Liver (tissue), 9 donors: ENCODE measurements around the gene KCNMB1. TPM values are rescaled to one million over a fixed set of nuclear protein-coding genes. Genes with fewer than 3 reads are reported as not detected.

ENCODE experiments used
- DNase-seq: peaks from one replicate; pipeline ENCODE4 v3.0.0-alpha.2; 2017; ENCODE audit warnings: low spot score
- H3K27ac ChIP-seq, 2 donors: one replicate each; pipeline ENCODE4 v1.7.0; 2013; ENCODE audit warnings: inconsistent platforms in 2 of 2, low read length in 2 of 2, control low read depth in 1 of 2, low read depth in 1 of 2, mild to moderate bottlenecking in 1 of 2
- H3K27me3 ChIP-seq, 4 donors: one replicate each; pipeline versions ENCODE4 v1.6.1 to v1.7.0; 2013; ENCODE audit warnings: low read length in 3 of 4, inconsistent platforms in 1 of 4, mild to moderate bottlenecking in 1 of 4, moderate library complexity in 1 of 4; ENCODE audit not compliant: control insufficient read depth in 4 of 4, insufficient read depth in 4 of 4
- H3K36me3 ChIP-seq, 4 donors: one replicate each; pipeline versions ENCODE4 v1.6.1 to v1.7.0; 2013; ENCODE audit warnings: low read length in 3 of 4, mild to moderate bottlenecking in 3 of 4, low read depth in 1 of 4, moderate library complexity in 1 of 4; ENCODE audit not compliant: control insufficient read depth in 4 of 4, insufficient read depth in 3 of 4
- H3K4me1 ChIP-seq, 4 donors: one replicate each; pipeline versions ENCODE4 v1.6.1 to v1.7.0; 2013; ENCODE audit warnings: low read length in 3 of 4, mild to moderate bottlenecking in 3 of 4, moderate library complexity in 1 of 4; ENCODE audit not compliant: control insufficient read depth in 4 of 4, insufficient read depth in 4 of 4
- H3K4me3 ChIP-seq, 3 donors: one replicate each; pipeline versions ENCODE4 v1.6.1 to v1.7.0; 2013; ENCODE audit warnings: low read length in 3 of 3, control low read depth in 1 of 3, low read depth in 1 of 3, mild to moderate bottlenecking in 1 of 3
- H3K9ac ChIP-seq, 2 donors: one replicate each; pipeline ENCODE4 v1.7.0; 2013; ENCODE audit warnings: low read length in 2 of 2, mild to moderate bottlenecking in 2 of 2, moderate library complexity in 2 of 2, control low read depth in 1 of 2, low read depth in 1 of 2
- H3K9me3 ChIP-seq, 4 donors: one replicate each; pipeline versions ENCODE4 v1.6.1 to v1.7.0; 2013; ENCODE audit warnings: low read length in 3 of 4; ENCODE audit not compliant: control insufficient read depth in 4 of 4
- ATF3 ChIP-seq: IDR thresholded peaks from 2 replicates; pipeline ENCODE4 v1.6.1; 2016; ENCODE audit warnings: antibody characterized with exemption
- CTCF ChIP-seq: fragments of 150-350 bp; IDR thresholded peaks from 2 replicates; pipeline ENCODE4 v1.5.1; 2017; ENCODE audit warnings: improper control_type of control experiment, low read depth, low read length; ENCODE audit not compliant: missing input control
- EGR1 ChIP-seq, 2 donors: IDR thresholded peaks; 2 replicates each; pipeline ENCODE4 v1.6.1; 2016 to 2018; ENCODE audit warnings: antibody characterized with exemption in 2 of 2, low read depth in 2 of 2
- FOXA1 ChIP-seq: IDR thresholded peaks from 2 replicates; pipeline ENCODE4 v1.6.1; 2016; ENCODE audit warnings: antibody characterized with exemption
- FOXA2 ChIP-seq: IDR thresholded peaks from 2 replicates; pipeline ENCODE4 v1.6.1; 2016; ENCODE audit warnings: antibody characterized with exemption
- GABPA ChIP-seq, 2 donors: IDR thresholded peaks in 1 of 2; conservative IDR thresholded peaks in 1 of 2; 2 replicates each; pipeline ENCODE4 v1.6.1; 2016; ENCODE audit warnings: antibody characterized with exemption in 2 of 2, mild to moderate bottlenecking in 1 of 2, moderate library complexity in 1 of 2
- HNF4A ChIP-seq, 2 donors: conservative IDR thresholded peaks; 2 replicates each; pipeline ENCODE4 v1.6.1; 2016; ENCODE audit warnings: antibody characterized with exemption in 2 of 2, mild to moderate bottlenecking in 2 of 2
- HNF4G ChIP-seq: IDR thresholded peaks from 2 replicates; pipeline ENCODE4 v1.6.1; 2016; ENCODE audit warnings: antibody characterized with exemption
- JUND ChIP-seq, 2 donors: IDR thresholded peaks; 2 replicates each; pipeline ENCODE4 v1.6.1; 2016; ENCODE audit warnings: antibody characterized with exemption in 2 of 2
- NR2F2 ChIP-seq: IDR thresholded peaks from 2 replicates; pipeline ENCODE4 v1.6.1; 2016; ENCODE audit warnings: antibody characterized with exemption
- RAD21 ChIP-seq, 2 donors: IDR thresholded peaks; 2 replicates each; pipeline ENCODE4 v1.6.1; 2016; ENCODE audit warnings: antibody characterized with exemption in 2 of 2, mild to moderate bottlenecking in 2 of 2
- REST ChIP-seq: IDR thresholded peaks from 2 replicates; pipeline ENCODE4 v1.6.1; 2016; ENCODE audit warnings: antibody characterized with exemption, mild to moderate bottlenecking
- RXRA ChIP-seq, 2 donors: IDR thresholded peaks; 2 replicates each; pipeline ENCODE4 v1.6.1; 2017 to 2018; ENCODE audit warnings: antibody characterized with exemption in 2 of 2, mild to moderate bottlenecking in 1 of 2
- SP1 ChIP-seq: IDR thresholded peaks from 2 replicates; pipeline ENCODE4 v1.6.1; 2018; ENCODE audit warnings: antibody characterized with exemption, mild to moderate bottlenecking
- TAF1 ChIP-seq: conservative IDR thresholded peaks from 2 replicates; pipeline ENCODE4 v1.6.1; 2016; ENCODE audit warnings: antibody characterized with exemption, mild to moderate bottlenecking
- YY1 ChIP-seq: IDR thresholded peaks from 2 replicates; pipeline ENCODE4 v1.6.1; 2016; ENCODE audit warnings: antibody characterized with exemption, mild to moderate bottlenecking
- ZBTB33 ChIP-seq: IDR thresholded peaks from 2 replicates; pipeline ENCODE4 v1.6.1; 2016; ENCODE audit warnings: antibody characterized with exemption
- WGBS: extraction: QIAGEN DNeasy Blood & Tissue Kit; methylation state at CpG from one replicate; pipeline ENCODE4 v1.1.7; 2013; 5-methylcytosine and 5-hydroxymethylcytosine counted together
- polyA plus RNA-seq, 2 donors: library from polyadenylated mRNA; stranded (reverse) in 1 of 2; unstranded in 1 of 2; fragments of 200-250 nt in 1 of 2; fragments of >200 nt in 1 of 2; fragmentation: Nextera tagmentation in 1 of 2; extraction: Ambion mirVana in 1 of 2; gene quantifications; one replicate each; pipeline versions ENCODE4 v1.2.1 to v1.2.3, GENCODE V29; 2013 to 2015
- total RNA-seq, 2 donors: library from RNA; depleted of rRNA; stranded (reverse); fragments of >200 nt; gene quantifications; one replicate each; pipeline ENCODE4 v1.2.3, GENCODE V29; 2014
- TF ChIP-seq, protein P1 (sequence below): IDR thresholded peaks from 2 replicates; pipeline ENCODE4 v1.6.1; 2016; ENCODE audit warnings: antibody characterized with exemption
- donor health status: healthy.
- donor health status: healthy.
- donor health status: healthy.
- donor health status: healthy.
- donor health status: healthy.

The KCNMB1 gene
- total and polyA plus RNA-seq, 4 donors, result 0.04 to 0.31 (median 0.20) TPM

GRCh38 chr5:170380361-170380951, 8.7 kb downstream of the KCNMB1 start:
- TF ChIP-seq HNF4G, result no peak
- no peak for TF ChIP-seq YY1
- TF ChIP-seq CTCF, result no peak
- TF ChIP-seq FOXA1, result no peak
- TF ChIP-seq ATF3, result no peak
- no peak for TF ChIP-seq TAF1
- TF ChIP-seq, protein P1, sequence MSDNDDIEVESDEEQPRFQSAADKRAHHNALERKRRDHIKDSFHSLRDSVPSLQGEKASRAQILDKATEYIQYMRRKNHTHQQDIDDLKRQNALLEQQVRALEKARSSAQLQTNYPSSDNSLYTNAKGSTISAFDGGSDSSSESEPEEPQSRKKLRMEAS, result no peak
- no peak for TF ChIP-seq RXRA (IDR thresholded peaks at IDR 0.05)
- no peak for TF ChIP-seq EGR1 (IDR thresholded peaks at IDR 0.05; ENCODE audit: low read depth in 2 of 2)
- TF ChIP-seq SP1, result no peak
- no peak for TF ChIP-seq JUND (IDR thresholded peaks at IDR 0.05)
- no peak for TF ChIP-seq NR2F2

DNA sequence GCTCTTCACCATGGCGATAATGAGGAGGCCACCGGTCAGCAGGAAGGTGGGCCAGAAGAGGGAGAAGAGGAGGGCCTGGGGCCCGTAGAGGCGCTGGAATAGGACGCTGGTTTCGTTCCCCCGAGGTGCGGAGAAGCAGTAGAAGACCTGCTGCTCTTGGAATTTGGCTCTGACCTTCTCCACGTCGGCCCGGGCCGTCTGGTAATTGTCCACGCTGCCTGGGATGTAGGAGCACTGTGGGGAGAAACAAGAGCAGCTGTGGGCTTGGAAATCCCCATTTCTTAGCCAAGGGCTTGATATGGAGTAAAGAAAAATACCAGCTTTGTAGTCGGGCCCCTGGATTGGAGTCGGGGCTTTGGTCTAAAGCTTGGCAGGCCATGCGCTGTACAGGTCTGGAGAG, 10.4 kb downstream of the KCNMB1 start:
- Histone ChIP-seq H3K9ac (no peak overlapping the region), H3K27me3 (no peaks in the 10 kb centered on the region), H3K36me3 (no peaks in the 10 kb centered on the region), H3K4me1 (no peaks in the 10 kb centered on the region), H3K27ac (no peak overlapping the region), H3K4me3 (no peak overlapping the region), H3K9me3 (no peaks in the 10 kb centered on the region)
- 83% methylated on average over 16 of the region's 16 CpGs for WGBS
- TF ChIP-seq REST (no peak), GABPA (IDR thresholded peaks at IDR 0.05 in 1 of 2, conservative IDR thresholded peaks at IDR 0.05 in 1 of 2) (no peak), ATF3 (no peak), JUND (IDR thresholded peaks at IDR 0.05) (no peak), NR2F2 (no peak), FOXA2 (no peak), HNF4G (no peak), SP1 (no peak), RAD21 (IDR thresholded peaks at IDR 0.05) (no peak), HNF4A (conservative IDR thresholded peaks at IDR 0.05) (no peak), EGR1 (IDR thresholded peaks at IDR 0.05; ENCODE audit: low read depth in 2 of 2) (no peak), TAF1 (no peak), CTCF (no peak), ZBTB33 (no peak), YY1 (no peak), RXRA (IDR thresholded peaks at IDR 0.05) (no peak), FOXA1 (no peak)
- TF ChIP-seq, protein P1, result no peak
- DNase-seq, result no peak

More at GRCh38 chr5:170380361-170380951, 8.7 kb downstream of the KCNMB1 start:
- no peaks in the 10 kb centered on the region for H3K36me3 ChIP-seq
- H3K27ac ChIP-seq, result no peak overlapping the region
- H3K4me3 ChIP-seq, result no peak overlapping the region
- H3K4me1 ChIP-seq, result no peaks in the 10 kb centered on the region
- WGBS, result 85% methylated on average over 3 of the region's 3 CpGs
- no peak for DNase-seq
- H3K9me3 ChIP-seq, result no peaks in the 10 kb centered on the region
- no peak overlapping the region for H3K9ac ChIP-seq
- H3K27me3 ChIP-seq, result peaks cover 0 to 3% (median 0%) of the 10 kb centered on the region in 4 donors
